ENCODE data around the gene DGKH. TPM values are rescaled to one million over a fixed set of nuclear protein-coding genes. Genes with fewer than 3 reads are reported as not detected.

Gene DGKH
- total and polyA plus RNA-seq, 9 of the 15 experiments (the other 6 are each of a cell fraction or from before 2014, with no cell fraction given), result 0.38 to 4.4 (median 3.1) TPM

- TF ChIP-seq ZNF696 (CRISPR knock-in tag; conservative IDR thresholded peaks at IDR 0.05) (no peak), E2F1 (CRISPR knock-in tag; IDR thresholded peaks at IDR 0.05) (no peak), ZNF507 (tag; conservative IDR thresholded peaks at IDR 0.05) (no peak)
These were observed 26.1 kb upstream of the DGKH start (continued) for GRCh38 chr13:42022336-42022735.

GRCh38 chr13:42022796-42023493, 25.5 kb upstream of the DGKH start:
- Histone ChIP-seq H3K27ac (ENCODE audit: extremely low read depth, low read depth, low read length) (no peak overlapping the region), H3K27me3 (ENCODE audit: control insufficient read depth in 2 of 2, insufficient read depth in 2 of 2, low read length in 2 of 2) (peaks cover 0 to 1% of the 10 kb centered on the region in 2 experiments; a peak in 1 of 5 replicates), H3K4me1 (replicated peaks in 1 of 2; ENCODE audit: control insufficient read depth in 2 of 2, insufficient read depth in 2 of 2, low read length in 2 of 2) (no peaks in the 10 kb centered on the region), H4K20me1 (replicated peaks; ENCODE audit: control insufficient read depth, insufficient read depth, low read length) (no peaks in the 10 kb centered on the region), H3K4me2 (ENCODE audit: insufficient read depth, low read length) (no peak overlapping the region), H3K36me3 (ENCODE audit: control insufficient read depth, insufficient read depth, low read length) (no peaks in the 10 kb centered on the region), H3K4me3 (no peak overlapping the region), H3K9me1 (ENCODE audit: control insufficient read depth, insufficient read depth, low read length) (no peaks in the 10 kb centered on the region), H3K79me2 (ENCODE audit: control insufficient read depth, insufficient read depth, low read length) (no peaks in the 10 kb centered on the region), H3K9ac (ENCODE audit: insufficient read depth in 1 of 2, low read depth in 2 of 2, low read length in 2 of 2) (no peak overlapping the region), H2AFZ (ENCODE audit: low read depth, low read length) (no peak overlapping the region), H3K9me3 (replicated peaks; ENCODE audit: control insufficient read depth, insufficient read depth, low read depth, low read length) (no peaks in the 10 kb centered on the region)
- ChIA-PET POLR2A (interaction anchor here (0.5 kb wide), 1 partner anchor 34 kb away, joined by 3 read pairs; no protein-coding TSS in a partner anchor), CTCF (ENCODE audit: low intra/inter-chr PET ratio) (no interaction called here)
- 9% methylated on average over 2 of the region's 2 CpGs for WGBS (ENCODE audit: insufficient coverage, low coverage, missing lambda C conversion rate)
- in situ Hi-C loops (cut with MboI) (no loop called here), intact Hi-C loops (cut with micrococcal nuclease) (no loop called here)
- FAIRE-seq, result no peak
- no peak for ATAC-seq
- no peak for DNase-seq (ENCODE audit: extremely low read depth in 1 of 4, low spot score in 3 of 4)
- no TSS peak for BruUV-seq (replicated peaks)
- TF ChIP-seq ZNF316 (IDR thresholded peaks at IDR 0.05) (no peak), PHF8 (IDR thresholded peaks at IDR 0.05; ENCODE audit: borderline replicate concordance, low read length) (no peak), HIVEP1 (CRISPR knock-in tag; IDR thresholded peaks at IDR 0.05) (no peak), GATA2 (CRISPR knock-in tag; IDR thresholded peaks at IDR 0.05) (no peak), TCF3 (CRISPR knock-in tag; IDR thresholded peaks at IDR 0.05) (no peak), XRCC4 (IDR thresholded peaks at IDR 0.05; ENCODE audit: extremely low read depth, insufficient read depth, insufficient read length) (no peak), KLF6 (CRISPR knock-in tag; IDR thresholded peaks at IDR 0.05; ENCODE audit: borderline replicate concordance) (no peak)

Measured in K562 (cell line).